DMS153 (cell line): ENCODE measurements around the gene PGAP3.

Experiments
- DNase-seq: peaks from one replicate; lab custom pipeline; 2025; lab: John Stamatoyannopoulos, UW

The PGAP3 gene

DNA sequence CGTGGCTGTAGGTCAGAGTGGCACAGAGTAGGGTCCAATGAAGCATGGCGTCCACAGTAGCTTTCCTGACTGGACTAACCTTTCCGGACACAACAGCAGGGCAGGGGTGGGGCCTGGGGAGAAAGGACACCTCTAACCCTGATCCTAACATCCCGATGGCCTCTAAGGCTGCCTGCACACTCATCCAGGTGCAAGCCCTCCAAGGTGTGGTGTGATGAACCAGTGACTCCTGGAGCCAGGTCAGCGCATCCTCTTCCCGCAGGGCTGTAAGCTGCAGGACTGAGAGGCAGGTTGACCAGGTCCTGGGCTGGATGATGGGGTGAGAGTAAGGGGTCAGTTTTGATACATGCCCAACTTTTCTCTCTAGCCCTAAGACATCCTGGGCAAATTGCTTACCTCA, 8.9 kb upstream of the PGAP3 start:
- no peak for DNase-seq

- no peak for DNase-seq
These were observed 7.2 kb upstream of the PGAP3 start for GRCh38 chr17:39695089-39695474.

- no peak for DNase-seq
These were observed 6.7 kb upstream of the PGAP3 start for GRCh38 chr17:39694593-39694992.

DNA sequence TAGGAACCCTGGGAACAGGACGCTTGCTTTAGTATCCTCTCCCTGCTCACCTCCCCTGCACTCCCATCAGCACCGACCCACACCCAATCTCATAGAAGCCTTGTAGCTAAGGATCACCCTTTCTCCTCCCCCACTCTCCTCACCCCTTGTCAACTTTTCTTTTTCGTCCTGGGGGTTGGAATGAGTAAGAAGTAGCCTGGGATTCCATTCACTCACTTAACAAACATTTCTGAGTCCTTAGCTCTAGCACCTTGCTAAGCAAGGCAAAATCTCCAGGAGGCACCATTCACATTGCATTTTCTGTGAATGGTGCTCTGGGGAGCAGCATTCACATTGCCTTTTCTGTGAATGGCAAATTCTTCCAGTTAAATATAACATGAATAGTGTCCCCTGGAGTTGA, 1.1 kb upstream of the PGAP3 start:
- no peak for DNase-seq

DNA sequence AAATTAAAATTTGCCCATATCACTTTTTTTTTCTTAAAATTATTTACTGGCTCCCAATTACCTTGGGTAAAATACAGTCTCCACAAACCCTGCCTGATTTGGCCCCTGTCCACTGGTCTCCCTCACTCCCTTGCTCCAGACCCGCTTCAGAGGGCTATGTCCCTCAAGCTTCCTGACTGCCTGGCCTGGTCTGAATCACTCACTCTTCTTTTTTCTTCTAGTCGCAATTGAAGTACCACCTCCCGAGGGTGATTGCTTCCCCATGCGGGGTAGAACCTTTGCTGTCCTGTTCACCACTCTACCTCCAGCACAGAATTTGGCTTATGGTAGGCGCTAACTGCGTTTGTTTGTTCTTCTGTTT, 598 bp upstream of the PGAP3 start:
- DNase-seq = no peak

GRCh38 chr17:39687101-39687545, 734 bp downstream of the PGAP3 start:
- DNase-seq = no peak

GRCh38 chr17:39684369-39685192, 3.3 kb downstream of the PGAP3 start:
- DNase-seq = no peak

GRCh38 chr17:39683295-39683939, 4.4 kb downstream of the PGAP3 start:
- DNase-seq = no peak

DNA sequence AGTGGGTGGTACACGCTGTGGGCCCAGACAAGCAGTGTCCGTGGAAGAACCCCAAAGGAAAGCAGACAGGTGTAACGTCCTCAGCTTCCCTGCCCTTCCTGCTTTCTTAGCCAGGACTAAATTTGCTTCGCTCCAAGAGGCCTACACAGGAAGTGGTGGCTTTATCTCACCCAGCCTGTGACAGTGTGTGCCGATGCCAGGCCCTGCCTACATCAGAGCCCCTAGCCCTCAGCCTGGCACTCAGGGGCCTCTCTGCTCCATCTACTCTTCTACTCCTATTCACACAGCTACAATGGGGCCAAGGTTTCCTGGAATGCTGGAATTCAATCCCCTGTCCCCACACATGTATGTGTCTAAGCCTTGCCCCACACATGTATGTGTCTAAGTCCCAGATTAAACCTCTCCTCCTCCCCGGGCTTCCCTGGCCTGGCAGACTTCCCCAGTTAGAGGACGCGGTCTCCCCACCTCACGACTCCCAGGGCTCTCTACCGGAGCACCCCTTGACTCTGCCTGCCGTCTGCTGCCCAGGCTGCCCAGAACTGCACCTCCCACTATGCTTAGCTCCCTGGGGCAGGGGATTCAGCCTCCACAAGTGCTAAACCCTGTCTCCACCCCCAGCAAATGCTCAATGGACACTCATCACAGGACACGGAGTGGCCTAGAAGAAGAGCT, 8.2 kb downstream of the PGAP3 start:
- no peak for DNase-seq

DNA sequence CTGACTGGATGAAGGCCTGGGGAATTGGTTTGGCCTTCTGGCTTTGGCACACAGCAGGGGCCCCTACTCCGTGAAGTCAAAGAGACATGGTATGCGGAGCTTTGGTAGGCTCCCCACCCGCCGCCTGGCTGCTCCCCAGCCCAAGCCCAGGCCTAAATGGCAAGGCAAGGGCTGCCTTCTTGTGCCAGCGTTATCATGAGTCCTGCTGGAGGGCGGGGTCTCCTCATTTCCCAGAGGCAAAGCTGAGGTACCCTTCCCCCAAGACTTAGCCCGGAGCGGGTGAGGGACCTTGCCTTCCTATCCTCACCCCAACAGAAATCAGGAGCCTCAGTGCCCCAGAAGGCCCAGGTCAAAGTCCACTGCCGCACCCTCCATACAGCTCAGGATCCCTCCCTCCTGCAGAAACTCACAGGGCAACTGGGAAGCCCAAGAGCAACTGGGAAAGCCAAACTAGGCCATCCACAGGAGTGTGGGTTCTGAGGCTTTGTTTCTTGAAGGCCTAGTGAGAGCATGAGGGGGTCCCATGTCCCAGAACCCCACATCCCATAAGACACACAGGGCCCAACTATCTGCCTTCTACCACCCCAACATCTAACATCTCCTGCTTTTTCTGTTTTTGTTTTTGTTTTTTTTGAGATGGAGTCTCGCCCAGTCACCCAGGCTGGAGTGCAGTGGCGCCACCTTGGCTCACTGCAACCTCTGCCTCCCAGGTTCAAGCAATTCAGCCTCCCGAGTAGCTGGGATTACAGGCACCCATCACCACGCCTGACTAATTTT, 9.3 kb downstream of the PGAP3 start:
- no peak for DNase-seq

GRCh38 chr17:39677542-39678339, 10.1 kb downstream of the PGAP3 start:
- no peak for DNase-seq

DNA sequence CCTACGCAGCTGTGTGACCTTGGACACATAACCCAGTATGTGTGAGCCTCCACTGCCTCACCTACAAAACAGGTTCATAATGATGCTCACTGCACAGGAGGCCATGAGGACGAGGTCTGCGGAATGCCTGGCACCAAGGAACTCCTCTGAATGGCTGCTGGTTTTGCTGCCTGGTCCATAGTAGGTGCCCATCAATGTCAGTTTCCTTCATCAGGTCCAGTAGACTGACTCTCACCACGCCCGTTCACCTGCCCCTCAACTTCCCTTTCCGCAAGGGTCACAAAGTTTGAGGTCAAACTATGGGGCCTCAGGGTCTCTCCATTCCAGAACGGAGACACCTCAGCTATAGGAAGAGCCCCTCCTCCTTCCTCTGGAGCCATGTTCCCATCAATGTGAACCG, 10.8 kb downstream of the PGAP3 start:
- no peak for DNase-seq

GRCh38 chr17:39676198-39676819, 11.5 kb downstream of the PGAP3 start:
- peak; percentile 75 for DNase-seq

GRCh38 chr17:39675390-39676082, 12.3 kb downstream of the PGAP3 start:
- DNase-seq = no peak

GRCh38 chr17:39674702-39675389, 13.0 kb downstream of the PGAP3 start:
- peak; percentile 74 for DNase-seq

- DNase-seq = no peak
These were observed 13.7 kb downstream of the PGAP3 start for GRCh38 chr17:39674179-39674578.

DNA sequence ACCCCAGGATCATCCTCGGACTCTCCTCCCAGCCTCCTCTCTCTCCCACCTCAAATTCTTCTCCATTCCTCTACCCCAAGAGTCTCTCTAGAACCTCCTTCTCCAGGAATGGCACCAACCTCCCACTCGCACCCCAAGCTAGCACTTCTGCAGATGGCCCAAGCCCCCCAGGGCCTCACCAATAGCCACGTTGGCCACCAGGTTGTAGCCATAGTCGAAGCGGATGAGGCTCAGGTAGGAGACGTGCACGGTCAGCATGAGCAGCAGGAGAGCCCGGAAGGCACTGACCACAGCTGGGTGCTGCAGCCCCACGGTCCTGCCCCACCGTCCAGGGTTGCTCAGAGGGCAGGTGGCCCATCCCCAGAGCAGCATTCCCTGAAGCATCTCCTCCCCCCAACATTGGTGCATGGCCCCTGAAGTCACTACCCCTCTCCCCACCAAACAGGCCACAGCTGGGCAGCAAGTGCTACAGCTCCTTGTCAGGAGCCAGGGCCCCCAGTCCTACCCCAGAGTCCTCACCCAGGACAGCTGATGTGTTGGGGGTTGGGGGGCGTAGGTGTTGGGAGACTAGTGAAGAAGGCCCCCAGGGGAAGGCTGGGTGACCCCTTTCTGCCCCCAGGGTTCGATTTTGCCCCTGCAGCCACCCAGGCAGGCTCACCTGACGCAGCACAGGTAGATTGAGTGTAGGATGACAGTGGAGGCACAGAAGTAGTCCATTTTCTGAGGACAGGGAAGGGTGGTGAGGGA, 14.3 kb downstream of the PGAP3 start:
- DNase-seq = no peak

DNA sequence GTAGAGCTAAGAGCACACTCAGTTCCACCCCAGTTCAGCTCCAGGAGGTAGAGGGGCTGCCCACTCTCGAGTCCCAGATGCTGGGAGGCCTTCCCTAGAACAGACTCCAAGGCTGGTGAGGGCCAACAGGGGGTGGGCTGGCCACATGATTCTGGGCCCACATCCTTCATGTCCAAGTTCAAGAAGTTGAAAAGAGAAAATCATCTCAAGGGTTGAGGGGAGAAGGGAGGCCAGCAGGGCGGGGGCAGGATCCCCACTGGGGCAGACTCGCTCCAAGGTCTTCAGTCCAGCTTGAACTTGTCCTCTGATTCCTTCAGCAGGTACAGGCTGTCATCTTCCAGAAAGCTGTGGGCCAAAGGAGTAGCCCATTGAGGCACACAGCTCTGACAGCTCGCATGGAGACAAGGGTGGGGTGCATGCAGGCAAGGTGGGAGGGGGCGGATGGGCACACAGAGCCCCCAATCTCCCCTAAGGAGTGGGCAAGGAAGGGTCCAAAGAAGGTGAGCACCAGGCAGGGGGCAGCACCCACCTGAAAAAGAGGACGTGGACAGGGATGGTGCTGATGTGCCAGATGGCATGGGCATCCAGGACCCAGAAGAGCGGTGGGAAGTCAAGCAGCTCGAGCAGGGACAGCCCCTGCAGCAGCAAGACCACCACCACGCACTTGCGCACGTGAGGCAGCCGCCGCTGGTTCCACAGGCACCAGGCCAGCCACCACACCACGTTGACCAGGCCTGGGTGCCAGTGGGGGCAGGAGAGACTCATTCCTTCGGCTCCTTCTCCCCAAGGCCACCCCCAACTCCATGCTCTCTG, 15.1 kb downstream of the PGAP3 start:
- DNase-seq = no peak
